Sigmoid colon (tissue), 4 donors: ENCODE results near the gene SDF2L1.

Experiments used
- POLR2AphosphoS5 ChIP-seq, 4 donors: sonication (generic); formaldehyde crosslinking; IDR thresholded peaks; one replicate each; pipeline ENCODE4 v1.6.1; 2017; ENCODE audit warnings: antibody characterized with exemption in 4 of 4
- TF ChIP-seq, protein P1 (sequence below), 4 experiments: fragments of 450-650 bp in 3 of 4; fragments of 200-600 bp in 1 of 4; IDR thresholded peaks; one replicate each; pipeline ENCODE4 v1.5.1; 2016 to 2019; ENCODE audit warnings: antibody characterized with exemption in 4 of 4, mild to moderate bottlenecking in 3 of 4, moderate library complexity in 2 of 4

DNA sequence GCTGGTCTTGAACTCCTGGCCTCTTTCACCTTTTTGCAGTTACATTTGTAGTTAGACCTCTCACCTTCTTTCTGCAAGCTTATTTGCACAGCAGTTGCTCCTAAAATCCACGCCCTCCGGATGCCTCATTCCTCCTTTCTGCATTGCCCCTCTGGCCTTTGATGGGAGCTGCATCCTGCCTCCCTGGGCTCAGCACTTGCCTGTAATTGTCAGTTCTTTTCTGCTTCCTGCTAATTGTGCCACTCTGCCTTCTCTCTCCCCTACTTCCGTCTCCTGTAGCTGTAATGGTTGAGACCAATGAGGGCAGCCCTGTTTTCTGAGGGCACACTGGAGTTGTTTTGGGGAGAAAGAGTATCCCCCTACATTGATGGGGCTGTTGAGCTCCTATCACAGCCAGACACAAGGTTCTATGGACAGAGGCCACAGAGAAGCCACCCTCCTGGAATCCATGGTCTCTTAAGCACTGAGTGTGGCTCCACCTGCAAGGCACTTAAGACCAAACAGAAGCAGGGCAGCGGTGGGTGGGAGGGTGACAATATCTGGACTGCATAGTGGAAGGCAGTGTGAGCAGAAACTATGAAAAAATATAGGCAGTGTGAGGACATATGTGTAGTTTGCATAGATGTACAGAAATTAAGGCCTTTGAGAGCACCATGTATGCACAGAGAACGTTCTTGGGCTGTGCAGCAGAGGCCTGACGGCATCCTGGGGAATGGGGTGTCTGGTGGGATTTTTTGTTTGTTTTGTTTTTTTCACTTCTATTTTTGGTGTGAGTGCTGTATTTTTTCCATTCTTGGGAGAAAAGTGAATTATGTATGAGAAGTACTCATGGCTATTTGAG is 42.8 kb upstream of the SDF2L1 start:
- TF ChIP-seq, protein P1, sequence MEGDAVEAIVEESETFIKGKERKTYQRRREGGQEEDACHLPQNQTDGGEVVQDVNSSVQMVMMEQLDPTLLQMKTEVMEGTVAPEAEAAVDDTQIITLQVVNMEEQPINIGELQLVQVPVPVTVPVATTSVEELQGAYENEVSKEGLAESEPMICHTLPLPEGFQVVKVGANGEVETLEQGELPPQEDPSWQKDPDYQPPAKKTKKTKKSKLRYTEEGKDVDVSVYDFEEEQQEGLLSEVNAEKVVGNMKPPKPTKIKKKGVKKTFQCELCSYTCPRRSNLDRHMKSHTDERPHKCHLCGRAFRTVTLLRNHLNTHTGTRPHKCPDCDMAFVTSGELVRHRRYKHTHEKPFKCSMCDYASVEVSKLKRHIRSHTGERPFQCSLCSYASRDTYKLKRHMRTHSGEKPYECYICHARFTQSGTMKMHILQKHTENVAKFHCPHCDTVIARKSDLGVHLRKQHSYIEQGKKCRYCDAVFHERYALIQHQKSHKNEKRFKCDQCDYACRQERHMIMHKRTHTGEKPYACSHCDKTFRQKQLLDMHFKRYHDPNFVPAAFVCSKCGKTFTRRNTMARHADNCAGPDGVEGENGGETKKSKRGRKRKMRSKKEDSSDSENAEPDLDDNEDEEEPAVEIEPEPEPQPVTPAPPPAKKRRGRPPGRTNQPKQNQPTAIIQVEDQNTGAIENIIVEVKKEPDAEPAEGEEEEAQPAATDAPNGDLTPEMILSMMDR (IDR thresholded peaks at IDR 0.05), result no peak
- TF ChIP-seq POLR2AphosphoS5 (IDR thresholded peaks at IDR 0.05), result no peak
